ENCODE data around the gene BCL2L2.
A peak's percentile ranks its signal among the peaks of the same experiment; 100 is the strongest.

GRCh38 chr14:23302290-23303225 lies 4.1 kb upstream of the BCL2L2 start, which contains the start of gene PPP1R3E:
- TF ChIP-seq ESRRG (CRISPR knock-in tag; IDR thresholded peaks at IDR 0.05) (no peak), ARNTL (CRISPR knock-in tag; IDR thresholded peaks at IDR 0.05; ENCODE audit: borderline replicate concordance, low read depth) (no peak), TCF4 (CRISPR knock-in tag; IDR thresholded peaks at IDR 0.05; ENCODE audit: borderline replicate concordance) (no peak), BACH2 (CRISPR knock-in tag; IDR thresholded peaks at IDR 0.05; ENCODE audit: borderline replicate concordance) (no peak), SNAI2 (CRISPR knock-in tag; IDR thresholded peaks at IDR 0.05) (no peak), CREB5 (CRISPR knock-in tag; IDR thresholded peaks at IDR 0.05; ENCODE audit: low read depth) (no peak), ZFP3 (CRISPR knock-in tag; IDR thresholded peaks at IDR 0.05) (0 out of 2 replicates have a peak, but pooled peaks have one; percentile 49), ZFP30 (CRISPR knock-in tag; IDR thresholded peaks at IDR 0.05) (no peak)
- TF ChIP-seq, protein P1, sequence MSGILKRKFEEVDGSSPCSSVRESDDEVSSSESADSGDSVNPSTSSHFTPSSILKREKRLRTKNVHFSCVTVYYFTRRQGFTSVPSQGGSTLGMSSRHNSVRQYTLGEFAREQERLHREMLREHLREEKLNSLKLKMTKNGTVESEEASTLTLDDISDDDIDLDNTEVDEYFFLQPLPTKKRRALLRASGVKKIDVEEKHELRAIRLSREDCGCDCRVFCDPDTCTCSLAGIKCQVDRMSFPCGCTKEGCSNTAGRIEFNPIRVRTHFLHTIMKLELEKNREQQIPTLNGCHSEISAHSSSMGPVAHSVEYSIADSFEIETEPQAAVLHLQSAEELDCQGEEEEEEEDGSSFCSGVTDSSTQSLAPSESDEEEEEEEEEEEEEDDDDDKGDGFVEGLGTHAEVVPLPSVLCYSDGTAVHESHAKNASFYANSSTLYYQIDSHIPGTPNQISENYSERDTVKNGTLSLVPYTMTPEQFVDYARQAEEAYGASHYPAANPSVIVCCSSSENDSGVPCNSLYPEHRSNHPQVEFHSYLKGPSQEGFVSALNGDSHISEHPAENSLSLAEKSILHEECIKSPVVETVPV (CRISPR knock-in tag; IDR thresholded peaks at IDR 0.05), result no peak
